IPS-15b (cell line): Measurements from ENCODE around the gene CISD3.

Source experiments
- H3K27me3 ChIP-seq: one replicate; pipeline ENCODE4 v1.6.1; 2013; ENCODE audit warnings: low read length; ENCODE audit not compliant: control insufficient read depth, insufficient read depth
- H3K36me3 ChIP-seq: one replicate; pipeline ENCODE4 v1.6.1; 2013; ENCODE audit warnings: low read length; ENCODE audit not compliant: control insufficient read depth, insufficient read depth
- H3K4me1 ChIP-seq: one replicate; pipeline ENCODE4 v1.6.1; 2013; ENCODE audit warnings: mild to moderate bottlenecking, low read length; ENCODE audit not compliant: control insufficient read depth, insufficient read depth
- H3K4me3 ChIP-seq: one replicate; pipeline ENCODE4 v1.5.1; 2013; ENCODE audit warnings: low read depth, low read length
- H3K9ac ChIP-seq: one replicate; pipeline ENCODE4 v1.6.1; 2013; ENCODE audit warnings: low read depth, mild to moderate bottlenecking, low read length
- H3K9me3 ChIP-seq: one replicate; pipeline ENCODE4 v1.6.1; 2013; ENCODE audit warnings: mild to moderate bottlenecking, low read length; ENCODE audit not compliant: control insufficient read depth, insufficient read depth

The CISD3 gene

GRCh38 chr17:38732376-38733281, 2.5 kb downstream of the CISD3 start:
- Histone ChIP-seq H3K4me3 (no peak overlapping the region), H3K36me3 (peaks cover 17% of the 10 kb centered on the region), H3K9ac (no peak overlapping the region)

GRCh38 chr17:38733282-38733981, 3.3 kb downstream of the CISD3 start:
- H3K4me3 ChIP-seq, result no peak overlapping the region
- H3K9me3 ChIP-seq, result no peaks in the 10 kb centered on the region
- no peak overlapping the region for H3K9ac ChIP-seq
- H3K4me1 ChIP-seq, result no peaks in the 10 kb centered on the region
- H3K36me3 ChIP-seq, result peaks cover 24% of the 10 kb centered on the region
- H3K27me3 ChIP-seq, result peaks cover 13% of the 10 kb centered on the region

More at GRCh38 chr17:38732376-38733281, 2.5 kb downstream of the CISD3 start:
- Histone ChIP-seq H3K27me3 (peaks cover 19% of the 10 kb centered on the region), H3K4me1 (no peaks in the 10 kb centered on the region), H3K9me3 (no peaks in the 10 kb centered on the region)

GRCh38 chr17:38733982-38734973, 4.1 kb downstream of the CISD3 start:
- Histone ChIP-seq H3K4me1 (no peaks in the 10 kb centered on the region), H3K9ac (no peak overlapping the region), H3K4me3 (no peak overlapping the region), H3K27me3 (peaks cover 4% of the 10 kb centered on the region), H3K36me3 (peaks cover 32% of the 10 kb centered on the region), H3K9me3 (no peaks in the 10 kb centered on the region)

- no peaks in the 10 kb centered on the region for H3K27me3 ChIP-seq
Measured at GRCh38 chr17:38735161-38735997, 5.2 kb downstream of the CISD3 start.

GRCh38 chr17:38738007-38738662, 8.0 kb downstream of the CISD3 start:
- Histone ChIP-seq H3K9me3 (no peaks in the 10 kb centered on the region), H3K4me1 (peaks cover 7% of the 10 kb centered on the region), H3K36me3 (peaks cover 42% of the 10 kb centered on the region), H3K9ac (no peak overlapping the region), H3K27me3 (no peaks in the 10 kb centered on the region), H3K4me3 (no peak overlapping the region)

More at GRCh38 chr17:38735161-38735997, 5.2 kb downstream of the CISD3 start:
- H3K4me3 ChIP-seq, result no peak overlapping the region
- H3K9ac ChIP-seq, result no peak overlapping the region
- no peaks in the 10 kb centered on the region for H3K9me3 ChIP-seq
- H3K36me3 ChIP-seq, result peaks cover 43% of the 10 kb centered on the region
- H3K4me1 ChIP-seq, result no peaks in the 10 kb centered on the region

GRCh38 chr17:38738686-38739085, 8.5 kb downstream of the CISD3 start:
- peaks cover 39% of the 10 kb centered on the region for H3K36me3 ChIP-seq
- no peaks in the 10 kb centered on the region for H3K9me3 ChIP-seq
- H3K4me3 ChIP-seq, result no peak overlapping the region
- no peaks in the 10 kb centered on the region for H3K27me3 ChIP-seq
- H3K9ac ChIP-seq, result no peak overlapping the region
- H3K4me1 ChIP-seq, result peaks cover 12% of the 10 kb centered on the region

- H3K9ac ChIP-seq, result no peak overlapping the region
- no peak overlapping the region for H3K4me3 ChIP-seq
- H3K36me3 ChIP-seq, result peaks cover 39% of the 10 kb centered on the region
- H3K4me1 ChIP-seq, result peaks cover 15% of the 10 kb centered on the region
- H3K9me3 ChIP-seq, result no peaks in the 10 kb centered on the region
- H3K27me3 ChIP-seq, result no peaks in the 10 kb centered on the region
Measured at GRCh38 chr17:38739305-38739704, 9.2 kb downstream of the CISD3 start.

GRCh38 chr17:38740044-38740443, 9.9 kb downstream of the CISD3 start:
- no peak overlapping the region for H3K9ac ChIP-seq
- no peaks in the 10 kb centered on the region for H3K27me3 ChIP-seq
- H3K9me3 ChIP-seq, result no peaks in the 10 kb centered on the region
- no peak overlapping the region for H3K4me3 ChIP-seq
- peaks cover 15% of the 10 kb centered on the region for H3K4me1 ChIP-seq
- peaks cover 38% of the 10 kb centered on the region for H3K36me3 ChIP-seq

- Histone ChIP-seq H3K4me1 (peaks cover 20% of the 10 kb centered on the region), H3K36me3 (peaks cover 31% of the 10 kb centered on the region), H3K27me3 (no peaks in the 10 kb centered on the region), H3K4me3 (no peak overlapping the region), H3K9ac (no peak overlapping the region), H3K9me3 (no peaks in the 10 kb centered on the region)
Measured at GRCh38 chr17:38740806-38741205, 10.7 kb downstream of the CISD3 start.

- H3K27me3 ChIP-seq, result no peaks in the 10 kb centered on the region
- H3K9ac ChIP-seq, result no peak overlapping the region
- peaks cover 23% of the 10 kb centered on the region for H3K4me1 ChIP-seq
- peaks cover 27% of the 10 kb centered on the region for H3K36me3 ChIP-seq
- H3K4me3 ChIP-seq, result no peak overlapping the region
- no peaks in the 10 kb centered on the region for H3K9me3 ChIP-seq
Measured at GRCh38 chr17:38741461-38741860, 11.3 kb downstream of the CISD3 start.
